Measurements from ENCODE around the gene SCGN. TPM values are rescaled to one million over a fixed set of nuclear protein-coding genes. Genes with fewer than 3 reads are reported as not detected.

SCGN gene
- total and polyA plus RNA-seq, 11 donors, result 0.27 to 12.0 (median 1.1) TPM; not detected in 3

DNA sequence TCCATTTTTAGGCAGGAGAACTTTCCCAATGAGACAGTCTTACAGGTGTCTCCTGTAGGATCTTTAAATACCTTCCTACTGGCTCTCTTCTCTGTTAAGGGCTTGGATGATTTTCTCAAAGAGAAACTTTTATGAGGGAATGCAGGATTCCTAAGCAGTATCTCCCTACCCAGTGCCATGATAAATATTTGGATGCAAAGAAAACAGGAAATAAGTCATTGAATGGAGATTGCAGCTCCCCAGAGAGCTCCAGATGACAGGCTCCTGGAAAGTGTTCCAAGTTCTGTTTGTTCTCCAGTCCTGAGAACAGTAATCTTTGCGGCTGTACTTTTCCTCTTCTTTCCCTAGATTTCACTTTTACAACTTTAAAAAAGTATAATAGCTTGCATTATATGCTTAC lies 2.4 kb upstream of the SCGN start:
- no peaks in the 10 kb centered on the region for H3K9me3 ChIP-seq
- no peak for ATAC-seq
- peaks cover 0 to 4% (median 0%) of the 10 kb centered on the region in 12 donors for H3K4me1 ChIP-seq
- intact Hi-C loops (cut with DNase I), result no loop called here
- peaks cover 0 to 49% (median 6%) of the 10 kb centered on the region in 9 donors for H3K27me3 ChIP-seq
- 19 to 38% (median 34%) methylated on average over 1 of the region's 1 CpG for WGBS, 4 donors
- H3K4me3 ChIP-seq, result no peak overlapping the region
- H3K27ac ChIP-seq, result no peak overlapping the region
- H3K36me3 ChIP-seq, result no peaks in the 10 kb centered on the region
- TF ChIP-seq CTCF (IDR thresholded peaks at IDR 0.05), result no peak
- DNase-seq, result no peak

GRCh38 chr6:25655723-25656122 lies 3.7 kb downstream of the SCGN start:
- no peak for TF ChIP-seq CTCF (IDR thresholded peaks at IDR 0.05)
- TF ChIP-seq POLR2A (IDR thresholded peaks at IDR 0.05), result no peak
- H3K27me3 ChIP-seq, result peaks cover 0 to 39% (median 9%) of the 10 kb centered on the region in 9 donors
- H3K36me3 ChIP-seq, result no peaks in the 10 kb centered on the region
- peaks cover 0 to 4% (median 0%) of the 10 kb centered on the region in 12 donors for H3K4me1 ChIP-seq
- intact Hi-C loops (cut with DNase I), result no loop called here
- no peaks in the 10 kb centered on the region for H3K9me3 ChIP-seq
- H3K27ac ChIP-seq, result no peak overlapping the region
- DNase-seq, result no peak
- peak in 1 of 4 donors; percentile 31 for ATAC-seq
- no peak overlapping the region for H3K4me3 ChIP-seq
- WGBS, 4 donors, result 8 to 32% (median 22%) methylated on average over 1 of the region's 1 CpG

GRCh38 chr6:25659633-25660368 lies 7.8 kb downstream of the SCGN start:
- no peaks in the 10 kb centered on the region for H3K36me3 ChIP-seq
- intact Hi-C loops (cut with DNase I), result no loop called here
- H3K4me3 ChIP-seq, result no peak overlapping the region
- peaks cover 0 to 21% (median under 1%) of the 10 kb centered on the region in 9 donors for H3K27me3 ChIP-seq
- H3K27ac ChIP-seq, result no peak overlapping the region
- H3K9me3 ChIP-seq, result no peaks in the 10 kb centered on the region
- 20 to 34% (median 27%) methylated on average over 4 of the region's 4 CpGs for WGBS, 4 donors
- H3K4me1 ChIP-seq, result no peaks in the 10 kb centered on the region
- ATAC-seq (no peak), DNase-seq (no peak)
- TF ChIP-seq CTCF (IDR thresholded peaks at IDR 0.05) (no peak), POLR2A (IDR thresholded peaks at IDR 0.05) (no peak)

GRCh38 chr6:25660512-25660911 lies 8.5 kb downstream of the SCGN start:
- DNase-seq, result no peak

More at GRCh38 chr6:25660512-25660911, 8.5 kb downstream of the SCGN start:
- no peaks in the 10 kb centered on the region for H3K36me3 ChIP-seq
- peaks cover 0 to 23% (median 0%) of the 10 kb centered on the region in 9 donors for H3K27me3 ChIP-seq
- H3K4me3 ChIP-seq, result no peak overlapping the region
- H3K27ac ChIP-seq, result no peak overlapping the region
- H3K4me1 ChIP-seq, result no peaks in the 10 kb centered on the region
- no peak for TF ChIP-seq CTCF (IDR thresholded peaks at IDR 0.05)
- no peak for TF ChIP-seq POLR2A (IDR thresholded peaks at IDR 0.05)
- no peaks in the 10 kb centered on the region for H3K9me3 ChIP-seq
- ATAC-seq, result no peak
- intact Hi-C loops (cut with DNase I), result no loop called here
